ENCODE data around the gene CDKAL1.

The CDKAL1 gene

GRCh38 chr6:20838113-20838512, 303.9 kb downstream of the CDKAL1 start:
- no peak overlapping the region for H3K27ac ChIP-seq
- TF ChIP-seq, protein P1, sequence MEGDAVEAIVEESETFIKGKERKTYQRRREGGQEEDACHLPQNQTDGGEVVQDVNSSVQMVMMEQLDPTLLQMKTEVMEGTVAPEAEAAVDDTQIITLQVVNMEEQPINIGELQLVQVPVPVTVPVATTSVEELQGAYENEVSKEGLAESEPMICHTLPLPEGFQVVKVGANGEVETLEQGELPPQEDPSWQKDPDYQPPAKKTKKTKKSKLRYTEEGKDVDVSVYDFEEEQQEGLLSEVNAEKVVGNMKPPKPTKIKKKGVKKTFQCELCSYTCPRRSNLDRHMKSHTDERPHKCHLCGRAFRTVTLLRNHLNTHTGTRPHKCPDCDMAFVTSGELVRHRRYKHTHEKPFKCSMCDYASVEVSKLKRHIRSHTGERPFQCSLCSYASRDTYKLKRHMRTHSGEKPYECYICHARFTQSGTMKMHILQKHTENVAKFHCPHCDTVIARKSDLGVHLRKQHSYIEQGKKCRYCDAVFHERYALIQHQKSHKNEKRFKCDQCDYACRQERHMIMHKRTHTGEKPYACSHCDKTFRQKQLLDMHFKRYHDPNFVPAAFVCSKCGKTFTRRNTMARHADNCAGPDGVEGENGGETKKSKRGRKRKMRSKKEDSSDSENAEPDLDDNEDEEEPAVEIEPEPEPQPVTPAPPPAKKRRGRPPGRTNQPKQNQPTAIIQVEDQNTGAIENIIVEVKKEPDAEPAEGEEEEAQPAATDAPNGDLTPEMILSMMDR (conservative IDR thresholded peaks at IDR 0.05), result no peak

DNA sequence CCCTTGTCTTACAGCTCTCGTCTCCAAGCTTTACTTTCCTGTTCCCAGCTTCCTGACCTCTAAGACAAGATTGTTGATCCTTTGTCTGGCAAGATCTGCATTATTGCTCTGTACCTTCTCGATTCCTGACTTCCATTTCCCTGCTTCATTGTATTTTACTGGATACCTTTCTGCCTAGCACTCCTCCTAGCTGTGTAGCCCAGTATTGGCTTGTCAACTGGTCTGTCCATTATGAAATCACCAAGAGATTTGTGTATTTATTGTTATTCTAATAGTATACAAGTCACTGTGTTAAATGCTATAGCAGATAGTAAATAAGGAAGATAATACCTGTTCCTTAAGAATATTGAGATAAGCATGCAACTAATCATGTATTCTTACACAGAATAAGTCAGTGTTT, 305.4 kb downstream of the CDKAL1 start:
- TF ChIP-seq, protein P1 (conservative IDR thresholded peaks at IDR 0.05), result peak; percentile 15
- H3K27ac ChIP-seq, result no peak overlapping the region

GRCh38 chr6:20840675-20841074, 306.4 kb downstream of the CDKAL1 start:
- TF ChIP-seq, protein P1 (conservative IDR thresholded peaks at IDR 0.05), result no peak
- no peak overlapping the region for H3K27ac ChIP-seq

DNA sequence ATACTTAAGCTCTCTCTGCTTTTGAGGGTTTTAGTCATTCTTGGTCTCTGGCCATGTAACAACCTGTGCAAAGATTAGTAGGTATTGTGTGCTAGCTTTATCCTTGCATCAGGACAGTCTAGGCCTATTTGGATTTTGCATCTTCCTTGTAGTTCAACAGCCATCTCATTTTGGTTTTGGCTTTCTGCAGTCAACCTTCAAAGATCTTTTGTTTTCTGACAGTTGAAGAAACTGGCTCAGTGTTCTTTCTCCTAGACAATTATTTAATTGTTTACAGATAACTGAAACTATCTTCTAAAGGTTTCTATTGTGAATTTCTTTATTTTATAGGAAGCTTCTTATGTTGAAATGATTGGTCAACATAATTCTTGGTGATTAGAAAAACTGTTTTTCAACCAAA, 307.5 kb downstream of the CDKAL1 start:
- TF ChIP-seq, protein P1 (conservative IDR thresholded peaks at IDR 0.05), result no peak

DNA sequence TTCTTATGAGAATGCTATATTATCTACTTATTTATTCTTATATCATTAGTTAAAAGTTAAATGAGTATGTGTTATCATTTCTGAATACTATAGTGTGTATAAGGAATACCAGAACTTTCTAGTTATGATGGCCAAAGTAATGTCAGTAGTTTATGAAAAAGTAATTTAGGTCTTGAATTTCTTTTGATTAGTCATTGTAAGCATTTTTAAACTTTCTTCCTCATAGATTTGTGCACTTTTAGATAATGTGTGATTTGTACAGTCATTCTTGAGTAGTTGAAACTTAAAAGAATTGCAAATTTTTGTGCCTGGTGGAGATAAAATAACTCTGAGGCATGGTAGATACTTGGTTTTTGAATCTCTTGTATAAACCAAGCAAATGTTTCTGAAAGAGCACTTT, 311.3 kb downstream of the CDKAL1 start:
- H3K27ac ChIP-seq, result no peak overlapping the region
- TF ChIP-seq, protein P1 (conservative IDR thresholded peaks at IDR 0.05), result no peak

More for the DNA sequence above, 307.5 kb downstream of the CDKAL1 start:
- H3K27ac ChIP-seq, result no peak overlapping the region

GRCh38 chr6:20846602-20847028, 312.4 kb downstream of the CDKAL1 start:
- TF ChIP-seq, protein P1 (conservative IDR thresholded peaks at IDR 0.05), result no peak
- no peak overlapping the region for H3K27ac ChIP-seq

DNA sequence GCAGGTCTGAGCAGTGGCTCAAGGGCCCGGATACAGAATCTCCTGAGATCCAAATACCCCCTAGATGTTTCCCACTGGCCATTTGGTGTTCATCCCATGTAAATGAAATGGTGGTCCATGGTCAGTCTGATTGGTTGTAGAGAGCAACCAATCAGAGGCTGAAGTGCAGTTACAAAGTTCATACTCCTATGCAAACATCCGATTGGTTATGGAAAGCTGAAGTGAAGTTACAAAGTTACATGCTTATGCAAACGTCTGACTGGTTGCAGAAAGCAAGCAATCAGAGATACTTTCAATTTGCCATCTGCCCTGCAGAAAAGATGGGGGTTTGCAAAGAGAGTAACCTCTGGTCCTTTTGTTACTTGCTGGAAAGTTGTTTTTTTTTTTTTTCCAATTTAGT, 313.6 kb downstream of the CDKAL1 start:
- TF ChIP-seq, protein P1 (conservative IDR thresholded peaks at IDR 0.05), result no peak
- H3K27ac ChIP-seq, result no peak overlapping the region
